Memory B cell (primary cell): ENCODE data around the gene ALDH3A1.

Source experiments
- ATAC-seq: fragments of 150-1000 bp; cut with Tn5 transposase; 2 replicates; pipeline ENCODE4 v1.10.0; 2021; ENCODE audit warnings: low read depth, mild to moderate bottlenecking, moderate library complexity
- DNase-seq, 2 donors: peaks; one replicate each; pipeline ENCODE4 v3.0.0; 2022; ENCODE audit warnings: low spot score in 2 of 2
- H3K27ac Mint-ChIP-seq: one replicate; pipeline ENCODE4 v1.8.0; 2022; ENCODE audit warnings: mild to moderate bottlenecking, moderate library complexity, mixed read lengths
- H3K27me3 Mint-ChIP-seq: one replicate; pipeline ENCODE4 v1.8.0; 2022; ENCODE audit warnings: mixed read lengths
- H3K36me3 Mint-ChIP-seq: one replicate; pipeline ENCODE4 v1.8.0; 2022; ENCODE audit warnings: mild to moderate bottlenecking, mixed read lengths
- H3K4me1 Mint-ChIP-seq: one replicate; pipeline ENCODE4 v1.8.0; 2022; ENCODE audit warnings: mixed read lengths
- H3K4me3 Mint-ChIP-seq: one replicate; pipeline ENCODE4 v1.8.0; 2022; ENCODE audit warnings: mild to moderate bottlenecking, moderate library complexity, mixed read lengths
- H3K9me3 Mint-ChIP-seq: one replicate; pipeline ENCODE4 v1.8.0; 2022; ENCODE audit warnings: mixed read lengths

Gene ALDH3A1

GRCh38 chr17:19753661-19754463 lies 5.8 kb upstream of the ALDH3A1 start:
- Mint-ChIP-seq H3K27ac (peak overlapping the region; percentile 40), H3K4me1 (peaks cover 34% of the 10 kb centered on the region), H3K27me3 (no peaks in the 10 kb centered on the region), H3K36me3 (no peaks in the 10 kb centered on the region), H3K9me3 (no peaks in the 10 kb centered on the region), H3K4me3 (peak overlapping the region; percentile 72)
- no peak for DNase-seq
- no peak for ATAC-seq

GRCh38 chr17:19753051-19753509 lies 5.0 kb upstream of the ALDH3A1 start:
- peaks cover 34% of the 10 kb centered on the region for H3K4me1 Mint-ChIP-seq
- no peaks in the 10 kb centered on the region for H3K9me3 Mint-ChIP-seq
- DNase-seq (no peak), ATAC-seq (no peak)
- H3K27me3 Mint-ChIP-seq, result no peaks in the 10 kb centered on the region
- no peak overlapping the region for H3K4me3 Mint-ChIP-seq
- no peak overlapping the region for H3K27ac Mint-ChIP-seq
- no peaks in the 10 kb centered on the region for H3K36me3 Mint-ChIP-seq

GRCh38 chr17:19752216-19753050 lies 4.3 kb upstream of the ALDH3A1 start:
- Mint-ChIP-seq H3K4me1 (peaks cover 34% of the 10 kb centered on the region), H3K27me3 (peaks cover 2% of the 10 kb centered on the region), H3K36me3 (no peaks in the 10 kb centered on the region), H3K9me3 (no peaks in the 10 kb centered on the region), H3K4me3 (no peak overlapping the region), H3K27ac (no peak overlapping the region)
- ATAC-seq (no peak), DNase-seq (no peak)

DNA sequence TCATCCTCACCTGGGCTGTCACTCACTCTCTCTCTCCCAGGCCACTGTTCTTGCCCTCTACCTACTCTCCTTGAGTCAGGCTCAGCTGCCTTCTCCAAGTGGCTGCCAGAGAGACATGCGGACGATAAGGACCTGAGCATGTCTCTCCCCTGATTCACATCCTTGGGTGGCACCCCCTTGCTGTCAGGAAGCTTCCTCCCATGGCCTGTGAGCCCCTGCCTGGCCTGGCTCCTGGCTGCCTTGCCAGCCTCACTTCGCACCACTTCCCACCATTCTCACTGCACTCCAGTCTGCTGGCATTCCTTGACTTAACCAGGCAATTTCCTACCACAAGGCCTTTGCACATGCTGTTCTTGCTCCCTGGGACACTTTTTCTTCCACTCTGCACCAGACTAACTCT lies 2.7 kb upstream of the ALDH3A1 start:
- no peak overlapping the region for H3K4me3 Mint-ChIP-seq
- peaks cover 30% of the 10 kb centered on the region for H3K4me1 Mint-ChIP-seq
- no peak overlapping the region for H3K27ac Mint-ChIP-seq
- H3K36me3 Mint-ChIP-seq, result no peaks in the 10 kb centered on the region
- no peaks in the 10 kb centered on the region for H3K9me3 Mint-ChIP-seq
- ATAC-seq (no peak), DNase-seq (no peak)
- H3K27me3 Mint-ChIP-seq, result peaks cover 2% of the 10 kb centered on the region

DNA sequence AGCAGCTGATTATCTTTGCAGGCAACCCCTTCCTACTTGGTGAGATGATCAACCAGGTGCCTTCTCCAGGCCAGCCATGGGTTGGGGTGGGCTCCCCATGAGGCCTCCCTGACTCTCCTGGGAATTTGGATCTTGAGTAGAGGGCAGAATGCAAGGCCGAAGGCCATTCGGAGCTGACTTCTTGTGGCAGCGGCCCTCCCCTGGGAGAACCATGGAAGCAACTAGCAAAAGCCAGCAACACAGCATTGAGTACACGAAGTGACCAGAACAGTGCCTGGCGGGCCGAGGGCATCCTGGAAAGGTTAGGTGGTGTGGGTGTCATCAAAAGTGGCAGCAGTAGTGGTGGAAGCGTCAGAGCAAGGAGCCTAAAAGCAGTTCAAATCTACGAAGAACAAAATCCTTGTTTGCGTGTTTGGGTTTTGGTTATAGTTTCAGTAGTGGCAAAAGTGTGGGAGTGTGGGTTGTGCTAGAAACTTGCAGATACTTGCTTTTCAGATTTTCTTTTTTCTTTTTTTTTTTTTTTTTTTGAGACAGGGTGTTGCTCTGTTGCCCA lies 2.0 kb upstream of the ALDH3A1 start:
- Mint-ChIP-seq H3K4me1 (peaks cover 23% of the 10 kb centered on the region), H3K36me3 (no peaks in the 10 kb centered on the region), H3K4me3 (no peak overlapping the region), H3K27me3 (peaks cover 2% of the 10 kb centered on the region), H3K27ac (no peak overlapping the region), H3K9me3 (no peaks in the 10 kb centered on the region)
- DNase-seq, result no peak
- ATAC-seq, result no peak

DNA sequence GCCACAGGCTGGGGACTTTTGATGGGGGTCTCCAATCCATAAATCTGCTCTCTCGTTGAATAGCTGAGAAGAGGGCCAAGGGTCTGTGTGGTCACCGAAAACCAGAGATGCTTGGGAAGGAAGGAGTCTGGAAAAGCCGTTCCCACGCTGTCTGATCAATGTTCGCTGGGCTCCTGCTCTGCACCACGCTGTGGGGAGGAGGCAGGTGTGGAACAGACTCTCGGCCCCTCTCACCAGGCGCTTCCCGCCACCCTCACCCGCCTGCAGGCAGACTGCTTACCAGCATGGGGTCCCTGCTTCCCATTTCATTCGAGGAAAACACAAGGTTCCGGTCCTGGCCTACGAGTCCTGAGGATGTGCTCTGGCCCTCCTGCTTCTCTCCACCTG lies 702 bp upstream of the ALDH3A1 start:
- H3K4me1 Mint-ChIP-seq, result peaks cover 15% of the 10 kb centered on the region
- peaks cover 2% of the 10 kb centered on the region for H3K27me3 Mint-ChIP-seq
- ATAC-seq, result no peak
- no peak overlapping the region for H3K4me3 Mint-ChIP-seq
- H3K27ac Mint-ChIP-seq, result no peak overlapping the region
- DNase-seq, result no peak
- H3K9me3 Mint-ChIP-seq, result no peaks in the 10 kb centered on the region
- H3K36me3 Mint-ChIP-seq, result no peaks in the 10 kb centered on the region

DNA sequence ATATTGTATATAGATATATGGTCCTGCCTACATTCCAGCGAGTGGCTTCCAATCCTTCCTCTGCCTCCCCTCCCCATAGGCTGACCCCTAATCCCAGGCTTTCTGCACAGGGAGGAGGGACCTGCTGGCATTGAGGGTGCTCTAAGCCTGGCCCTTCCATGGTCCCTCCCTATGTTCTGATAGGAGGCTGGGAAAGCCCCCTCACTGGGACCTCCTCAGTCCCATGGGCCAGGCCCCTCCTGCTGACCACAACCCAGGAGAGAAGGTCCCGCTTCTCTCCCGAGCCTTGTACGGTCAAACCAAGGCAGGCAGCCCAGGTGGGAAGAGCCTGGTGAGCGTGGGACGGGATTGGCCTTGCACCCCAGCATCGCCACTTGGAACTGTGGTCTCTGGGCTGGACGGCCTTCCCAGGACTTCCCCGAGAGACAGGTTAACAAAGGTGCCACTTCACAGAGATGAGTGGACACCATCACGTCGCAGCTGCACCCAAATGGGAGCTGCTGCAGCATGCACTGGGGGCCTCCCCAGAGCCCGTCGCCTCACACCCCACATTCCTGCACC lies 859 bp downstream of the ALDH3A1 start:
- no peak for ATAC-seq
- H3K4me3 Mint-ChIP-seq, result no peak overlapping the region
- no peaks in the 10 kb centered on the region for H3K36me3 Mint-ChIP-seq
- H3K27ac Mint-ChIP-seq, result peak overlapping the region; percentile 48
- DNase-seq, result no peak
- peaks cover 9% of the 10 kb centered on the region for H3K4me1 Mint-ChIP-seq
- H3K9me3 Mint-ChIP-seq, result no peaks in the 10 kb centered on the region
- peaks cover 2% of the 10 kb centered on the region for H3K27me3 Mint-ChIP-seq

GRCh38 chr17:19746517-19746916 lies 1.6 kb downstream of the ALDH3A1 start:
- Mint-ChIP-seq H3K27me3 (peaks cover 2% of the 10 kb centered on the region), H3K36me3 (no peaks in the 10 kb centered on the region), H3K27ac (no peak overlapping the region), H3K9me3 (no peaks in the 10 kb centered on the region), H3K4me3 (no peak overlapping the region), H3K4me1 (peaks cover 6% of the 10 kb centered on the region)
- ATAC-seq, result no peak
- no peak for DNase-seq

DNA sequence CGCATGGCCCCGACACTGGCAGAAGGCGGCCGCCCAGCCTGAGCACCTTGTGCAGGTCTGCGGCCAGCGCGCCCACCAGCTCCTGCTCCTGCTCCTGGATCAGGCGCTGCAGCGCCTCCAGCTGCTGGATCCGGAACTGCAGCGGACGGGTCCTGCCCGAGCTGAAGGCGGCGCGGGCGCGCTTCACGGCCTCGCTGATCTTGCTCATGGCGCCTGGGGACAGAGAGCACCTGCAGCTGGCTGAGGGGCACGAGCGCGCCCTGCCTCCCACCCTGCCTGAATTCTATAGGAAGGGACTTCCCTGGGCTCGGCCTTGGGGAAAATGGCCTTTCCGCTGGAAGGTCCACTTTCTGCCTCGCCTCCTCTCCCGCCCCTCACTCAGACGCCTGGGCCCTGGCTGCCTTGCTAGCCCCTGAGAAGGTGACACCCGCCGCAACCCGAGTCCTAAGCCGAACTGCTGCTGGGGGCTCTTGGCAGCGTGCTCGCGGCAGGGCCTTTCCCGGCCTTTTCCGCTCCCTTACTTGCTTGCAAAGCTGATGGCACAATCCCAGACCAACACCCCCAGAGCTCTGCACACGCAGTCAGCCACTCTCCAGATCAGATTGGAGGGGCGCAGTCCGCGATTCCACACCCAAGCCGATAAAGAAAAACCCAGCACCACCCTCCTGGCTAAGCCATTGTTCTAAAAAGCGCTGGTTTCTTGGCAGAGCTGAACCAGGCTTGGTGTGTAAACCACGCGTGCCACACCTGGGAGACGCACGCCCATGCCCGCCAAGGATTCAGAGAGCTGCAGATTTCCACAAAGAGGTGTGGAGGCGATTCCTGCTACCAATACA lies 3.0 kb downstream of the ALDH3A1 start:
- peak overlapping the region; percentile 88 for H3K4me3 Mint-ChIP-seq
- peak; percentile 84 to 94 for DNase-seq
- no peaks in the 10 kb centered on the region for H3K9me3 Mint-ChIP-seq
- no peaks in the 10 kb centered on the region for H3K36me3 Mint-ChIP-seq
- peaks cover 4% of the 10 kb centered on the region for H3K4me1 Mint-ChIP-seq
- H3K27ac Mint-ChIP-seq, result no peak overlapping the region
- peak; percentile 96 for ATAC-seq
- peaks cover 2% of the 10 kb centered on the region for H3K27me3 Mint-ChIP-seq

DNA sequence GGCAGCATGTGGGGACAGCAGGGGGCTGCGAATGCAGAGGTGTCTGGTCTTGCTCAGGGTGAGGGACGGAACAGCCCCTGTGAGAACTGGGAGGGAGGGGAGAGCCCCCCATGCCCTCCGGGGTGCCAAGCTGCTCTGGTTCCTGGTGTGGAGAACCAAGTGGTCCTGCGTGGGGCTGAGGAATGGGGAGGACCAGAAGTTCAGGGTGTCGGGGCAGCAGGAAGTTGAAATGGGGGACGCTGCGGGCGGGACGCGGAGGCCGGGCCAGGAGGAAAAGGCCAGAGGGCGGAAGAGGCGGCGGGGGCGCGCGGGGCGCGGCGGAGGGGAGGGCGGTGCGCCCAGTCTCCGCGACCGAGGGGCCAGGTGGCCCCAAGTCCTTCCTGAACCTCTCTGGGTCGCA lies 3.6 kb downstream of the ALDH3A1 start:
- Mint-ChIP-seq H3K27me3 (peaks cover 2% of the 10 kb centered on the region), H3K36me3 (no peaks in the 10 kb centered on the region), H3K4me1 (peaks cover 3% of the 10 kb centered on the region), H3K27ac (no peak overlapping the region), H3K4me3 (peak overlapping the region; percentile 88), H3K9me3 (no peaks in the 10 kb centered on the region)
- ATAC-seq, result peak; percentile 41
- DNase-seq, result no peak

- H3K27ac Mint-ChIP-seq, result no peak overlapping the region
- peaks cover 3% of the 10 kb centered on the region for H3K4me1 Mint-ChIP-seq
- ATAC-seq, result no peak
- H3K9me3 Mint-ChIP-seq, result no peaks in the 10 kb centered on the region
- peaks cover 2% of the 10 kb centered on the region for H3K27me3 Mint-ChIP-seq
- DNase-seq, result no peak
- H3K36me3 Mint-ChIP-seq, result no peaks in the 10 kb centered on the region
- H3K4me3 Mint-ChIP-seq, result peak overlapping the region; percentile 51
Observed at GRCh38 chr17:19743101-19744100, 4.7 kb downstream of the ALDH3A1 start.

DNA sequence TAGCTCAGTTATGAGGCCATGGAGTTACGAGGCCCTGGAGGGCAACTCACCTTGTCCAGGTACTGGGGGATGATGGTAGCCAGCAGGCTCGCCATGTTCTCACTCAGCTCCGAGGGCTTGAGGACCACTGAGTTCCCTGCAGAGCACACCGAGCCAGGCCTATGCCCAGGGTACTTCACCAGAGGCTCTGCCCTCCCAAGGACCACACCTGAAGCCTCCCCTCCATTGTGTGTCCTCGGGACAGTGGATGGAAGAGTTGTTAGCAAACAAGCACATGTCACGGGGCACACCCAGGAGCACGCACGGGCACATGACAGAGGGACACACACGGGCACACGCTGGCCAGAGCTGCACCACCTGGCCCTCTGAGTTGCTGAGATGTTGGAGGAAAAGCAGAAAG lies 5.6 kb downstream of the ALDH3A1 start:
- Mint-ChIP-seq H3K9me3 (no peaks in the 10 kb centered on the region), H3K27ac (no peak overlapping the region), H3K4me1 (peaks cover 3% of the 10 kb centered on the region), H3K4me3 (peak overlapping the region; percentile 39), H3K27me3 (peaks cover under 1% of the 10 kb centered on the region), H3K36me3 (no peaks in the 10 kb centered on the region)
- ATAC-seq (no peak), DNase-seq (no peak)
